Trophoblast cell (in vitro differentiated cells and primary cell): ENCODE data around the gene UNC13A.

ENCODE experiments used
- DNase-seq, 2 donors: peaks; one replicate each; pipeline ENCODE4 v3.0.0-alpha.2; 2016
- H2AFZ ChIP-seq: 2 replicates; pipeline ENCODE4 v1.6.1; 2013; ENCODE audit warnings: low read length, moderate library complexity, mild to moderate bottlenecking; ENCODE audit not compliant: insufficient read depth, poor library complexity
- H2AK5ac ChIP-seq: 2 replicates; pipeline ENCODE4 v1.6.1; 2013; ENCODE audit warnings: mild to moderate bottlenecking, low read length
- H2BK120ac ChIP-seq: 2 replicates; pipeline ENCODE4 v1.6.1; 2013; ENCODE audit warnings: low read length, mild to moderate bottlenecking, moderate library complexity; ENCODE audit not compliant: insufficient read depth, poor library complexity
- H2BK12ac ChIP-seq: 2 replicates; pipeline ENCODE4 v1.6.1; 2013; ENCODE audit warnings: mild to moderate bottlenecking, low read length, moderate library complexity
- H2BK5ac ChIP-seq: 2 replicates; pipeline ENCODE4 v1.6.1; 2013; ENCODE audit warnings: low read length, low read depth, moderate library complexity, mild to moderate bottlenecking; ENCODE audit not compliant: poor library complexity
- H3K14ac ChIP-seq: 2 replicates; pipeline ENCODE4 v1.6.1; 2013; ENCODE audit warnings: mild to moderate bottlenecking, low read length
- H3K18ac ChIP-seq: 2 replicates; pipeline ENCODE4 v1.6.1; 2013; ENCODE audit warnings: mild to moderate bottlenecking, low read length
- H3K23ac ChIP-seq: 2 replicates; pipeline ENCODE4 v1.6.1; 2013; ENCODE audit warnings: low read length
- H3K27ac ChIP-seq: 2 replicates; pipeline ENCODE4 v1.5.1; 2013; ENCODE audit warnings: low read depth, mild to moderate bottlenecking, inconsistent platforms, low read length, moderate library complexity
- H3K27me3 ChIP-seq: 2 replicates; pipeline ENCODE4 v1.6.1; 2013; ENCODE audit warnings: inconsistent platforms, mild to moderate bottlenecking, low read length, moderate library complexity; ENCODE audit not compliant: insufficient read depth
- H3K36me3 ChIP-seq, 2 experiments: 1 replicate in 1 of 2; 2 replicates in 1 of 2; pipeline ENCODE4 v1.6.1; 2013; ENCODE audit warnings: low read length in 2 of 2, mild to moderate bottlenecking in 2 of 2, moderate library complexity in 1 of 2; ENCODE audit not compliant: insufficient read depth in 2 of 2, control insufficient read depth in 1 of 2
- H3K4ac ChIP-seq: 2 replicates; pipeline ENCODE4 v1.6.1; 2013; ENCODE audit warnings: low read depth, mild to moderate bottlenecking, low read length, moderate library complexity
- H3K4me1 ChIP-seq, 2 experiments: 1 replicate in 1 of 2; 2 replicates in 1 of 2; pipeline ENCODE4 v1.6.1; 2013; ENCODE audit warnings: low read length in 2 of 2, mild to moderate bottlenecking in 2 of 2, moderate library complexity in 1 of 2; ENCODE audit not compliant: insufficient read depth in 2 of 2, control insufficient read depth in 1 of 2
- H3K4me2 ChIP-seq: 2 replicates; pipeline ENCODE4 v1.6.1; 2013; ENCODE audit warnings: inconsistent platforms, mild to moderate bottlenecking, low read length, moderate library complexity
- H3K4me3 ChIP-seq: 2 replicates; pipeline ENCODE4 v1.5.1; 2013; ENCODE audit warnings: mild to moderate bottlenecking, low read depth, low read length, inconsistent platforms
- H3K79me1 ChIP-seq: one replicate; pipeline ENCODE4 v1.6.1; 2013; ENCODE audit warnings: low read length
- H3K79me2 ChIP-seq: 2 replicates; pipeline ENCODE4 v1.6.1; 2013; ENCODE audit warnings: low read length, mild to moderate bottlenecking; ENCODE audit not compliant: control insufficient read depth, insufficient read depth, poor library complexity
- H3K9ac ChIP-seq: 2 replicates; pipeline ENCODE4 v1.6.1; 2013; ENCODE audit warnings: mild to moderate bottlenecking, low read length
- H3K9me3 ChIP-seq: 2 replicates; pipeline ENCODE4 v1.6.1; 2013; ENCODE audit warnings: low read depth, mild to moderate bottlenecking, control low read depth, inconsistent platforms, low read length; ENCODE audit not compliant: insufficient read depth
- H4K12ac ChIP-seq: 2 replicates; pipeline ENCODE4 v1.6.1; 2013; ENCODE audit warnings: low read depth, mild to moderate bottlenecking, low read length, moderate library complexity
- H4K8ac ChIP-seq: 2 replicates; pipeline ENCODE4 v1.6.1; 2013; ENCODE audit warnings: low read depth, mild to moderate bottlenecking, low read length, moderate library complexity
- H4K91ac ChIP-seq: one replicate; pipeline ENCODE4 v1.6.1; 2013; ENCODE audit warnings: low read depth, mild to moderate bottlenecking, low read length, moderate library complexity
- WGBS: extraction: QIAGEN DNeasy Blood & Tissue Kit; methylation state at CpG from one replicate; pipeline ENCODE4 v1.1.7; 2013; ENCODE audit warnings: missing lambda C conversion rate; ENCODE audit not compliant: insufficient read length, insufficient coverage; ENCODE audit errors: extremely low coverage; 5-methylcytosine and 5-hydroxymethylcytosine counted together

UNC13A gene

GRCh38 chr19:17581211-17581874 is 106.8 kb downstream of the UNC13A start:
- no peak overlapping the region for H3K4me2 ChIP-seq
- no peaks in the 10 kb centered on the region for H3K27me3 ChIP-seq
- H3K4me3 ChIP-seq, result no peak overlapping the region
- no peak overlapping the region for H3K18ac ChIP-seq
- WGBS, result no CpG with 5 or more reads among the region's 19 CpGs
- DNase-seq, result no peak
- no peaks in the 10 kb centered on the region for H3K79me2 ChIP-seq
- H3K79me1 ChIP-seq, result no peaks in the 10 kb centered on the region
- no peak overlapping the region for H4K91ac ChIP-seq
- no peak overlapping the region for H2AFZ ChIP-seq
- no peak overlapping the region for H3K4ac ChIP-seq
- peaks cover 41 to 42% of the 10 kb centered on the region in 2 experiments for H3K36me3 ChIP-seq
- no peak overlapping the region for H4K12ac ChIP-seq
- no peak overlapping the region for H4K8ac ChIP-seq
- H2AK5ac ChIP-seq, result no peak overlapping the region
- peaks cover 4% of the 10 kb centered on the region for H3K9me3 ChIP-seq
- no peak overlapping the region for H3K9ac ChIP-seq
- H2BK5ac ChIP-seq, result no peak overlapping the region
- H2BK12ac ChIP-seq, result no peak overlapping the region
- H3K14ac ChIP-seq, result no peak overlapping the region
- no peak overlapping the region for H3K23ac ChIP-seq
- no peak overlapping the region for H2BK120ac ChIP-seq
- H3K4me1 ChIP-seq, result no peaks in the 10 kb centered on the region
- no peak overlapping the region for H3K27ac ChIP-seq

GRCh38 chr19:17580470-17581144 is 107.5 kb downstream of the UNC13A start:
- Histone ChIP-seq H3K79me2 (no peaks in the 10 kb centered on the region), H3K4me3 (no peak overlapping the region), H3K9me3 (peaks cover 6% of the 10 kb centered on the region), H3K9ac (no peak overlapping the region), H3K4me2 (no peak overlapping the region), H2BK5ac (no peak overlapping the region), H3K23ac (no peak overlapping the region), H3K18ac (no peak overlapping the region), H3K14ac (no peak overlapping the region), H2BK120ac (no peak overlapping the region), H2AFZ (no peak overlapping the region), H3K79me1 (no peaks in the 10 kb centered on the region), H3K36me3 (peaks cover 45 to 47% of the 10 kb centered on the region in 2 experiments), H2AK5ac (no peak overlapping the region), H4K8ac (no peak overlapping the region), H3K4ac (no peak overlapping the region), H4K91ac (no peak overlapping the region), H3K27ac (no peak overlapping the region), H3K4me1 (no peaks in the 10 kb centered on the region), H2BK12ac (no peak overlapping the region), H4K12ac (no peak overlapping the region), H3K27me3 (no peaks in the 10 kb centered on the region)
- no CpG with 5 or more reads among the region's 28 CpGs for WGBS
- DNase-seq, result no peak

- Histone ChIP-seq H3K79me2 (no peaks in the 10 kb centered on the region), H4K12ac (no peak overlapping the region), H2AK5ac (no peak overlapping the region), H2BK5ac (no peak overlapping the region), H3K14ac (no peak overlapping the region), H3K36me3 (peaks cover 46 to 49% of the 10 kb centered on the region in 2 experiments), H3K79me1 (no peaks in the 10 kb centered on the region), H3K4me1 (no peaks in the 10 kb centered on the region), H3K27me3 (no peaks in the 10 kb centered on the region), H3K4ac (no peak overlapping the region), H4K8ac (no peak overlapping the region), H2BK120ac (no peak overlapping the region), H3K9me3 (peaks cover 6% of the 10 kb centered on the region), H2BK12ac (no peak overlapping the region), H3K4me2 (no peak overlapping the region), H3K9ac (no peak overlapping the region), H2AFZ (no peak overlapping the region), H4K91ac (no peak overlapping the region), H3K27ac (no peak overlapping the region), H3K4me3 (no peak overlapping the region), H3K23ac (no peak overlapping the region), H3K18ac (no peak overlapping the region)
- DNase-seq, result peak; percentile 52 to 66
- WGBS, result no CpG with 5 or more reads among the region's 16 CpGs
These were observed 108.4 kb downstream of the UNC13A start for GRCh38 chr19:17579661-17580244.

DNA sequence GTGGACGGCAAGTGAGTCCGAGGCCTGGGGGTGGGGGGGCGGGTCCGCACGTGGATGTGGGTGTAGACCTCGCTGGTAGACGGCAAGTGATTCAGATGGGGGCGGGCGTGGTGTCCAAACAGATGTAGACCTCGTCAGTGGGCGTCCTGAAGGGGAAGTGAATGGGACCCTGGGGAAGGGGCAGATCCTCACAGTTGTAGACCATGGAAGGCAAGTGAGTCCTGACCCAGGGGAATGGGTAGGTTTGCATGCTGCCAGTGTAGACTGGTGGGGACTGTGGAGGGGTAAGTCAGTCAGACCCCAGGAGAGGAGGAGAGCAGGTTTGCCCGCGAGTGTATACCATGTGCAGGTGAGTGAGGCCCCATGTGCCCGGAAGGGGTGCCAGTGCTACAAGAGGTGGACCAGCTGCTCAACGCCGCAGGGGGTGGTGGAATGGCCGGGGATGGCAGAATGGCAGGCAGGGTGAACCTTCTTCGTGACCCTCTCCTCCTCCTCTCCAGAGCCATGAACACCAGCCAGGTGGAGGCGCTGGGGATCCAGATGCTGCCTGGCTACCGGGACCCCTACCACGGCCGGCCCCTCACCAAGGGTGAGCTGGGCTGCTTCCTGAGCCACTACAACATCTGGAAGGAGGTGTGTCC is 110.6 kb downstream of the UNC13A start:
- H4K8ac ChIP-seq, result no peak overlapping the region
- H3K23ac ChIP-seq, result no peak overlapping the region
- H2BK12ac ChIP-seq, result no peak overlapping the region
- no CpG with 5 or more reads among the region's 22 CpGs for WGBS
- H3K9me3 ChIP-seq, result peaks cover 6% of the 10 kb centered on the region
- H4K91ac ChIP-seq, result no peak overlapping the region
- H2BK120ac ChIP-seq, result no peak overlapping the region
- H3K79me2 ChIP-seq, result no peaks in the 10 kb centered on the region
- no peak for DNase-seq
- no peak overlapping the region for H3K14ac ChIP-seq
- no peak overlapping the region for H3K18ac ChIP-seq
- no peak overlapping the region for H3K27ac ChIP-seq
- no peak overlapping the region for H3K9ac ChIP-seq
- no peak overlapping the region for H4K12ac ChIP-seq
- no peak overlapping the region for H3K4me3 ChIP-seq
- no peak overlapping the region for H2AFZ ChIP-seq
- H3K79me1 ChIP-seq, result no peaks in the 10 kb centered on the region
- no peak overlapping the region for H2AK5ac ChIP-seq
- peaks cover 48 to 52% of the 10 kb centered on the region in 2 experiments for H3K36me3 ChIP-seq
- no peak overlapping the region for H3K4me2 ChIP-seq
- no peaks in the 10 kb centered on the region for H3K4me1 ChIP-seq
- H3K27me3 ChIP-seq, result no peaks in the 10 kb centered on the region
- no peak overlapping the region for H2BK5ac ChIP-seq
- H3K4ac ChIP-seq, result no peak overlapping the region
